WTC11 (cell line): ENCODE results near the gene TAOK3. TPM values are rescaled to one million over a fixed set of nuclear protein-coding genes. Genes with fewer than 3 reads are reported as not detected.

Source experiments
- ATAC-seq: fragments of 200-7000 bp; cut with Tn5 transposase; 2 replicates; pipeline ENCODE4 v1.10.0; 2021; ENCODE audit warnings: mild to moderate bottlenecking, moderate library complexity
- CTCF ChIA-PET: fragments of 300-600 bp; sonication (Branson Sonifier 250); formaldehyde crosslinking; loops from one replicate; lab custom pipeline; 2021; ENCODE audit warnings: antibody characterized with exemption; lab: Charles Lee
- POLR2A ChIA-PET: fragments of 350-600 bp; sonication (Branson Sonifier 250); formaldehyde crosslinking; loops from one replicate; lab custom pipeline; 2021; ENCODE audit warnings: antibody characterized with exemption; lab: Charles Lee
- DNase-seq: peaks from one replicate; pipeline ENCODE4 v3.0.0; 2021; ENCODE audit warnings: low spot score
- H3K27ac Mint-ChIP-seq: 2 replicates; pipeline ENCODE4 v1.8.0; 2021; ENCODE audit warnings: mixed read lengths
- H3K27me3 Mint-ChIP-seq: 2 replicates; pipeline ENCODE4 v1.8.0; 2021; ENCODE audit warnings: low read depth, mild to moderate bottlenecking, moderate library complexity, mixed read lengths
- H3K36me3 Mint-ChIP-seq: 2 replicates; pipeline ENCODE4 v1.8.0; 2021; ENCODE audit warnings: mixed read lengths
- H3K4me1 Mint-ChIP-seq: 2 replicates; pipeline ENCODE4 v1.8.0; 2022; ENCODE audit warnings: mixed read lengths
- H3K4me3 Mint-ChIP-seq: 2 replicates; pipeline ENCODE4 v1.8.0; 2021; ENCODE audit warnings: mild to moderate bottlenecking, moderate library complexity, mixed read lengths
- H3K9me3 Mint-ChIP-seq: 2 replicates; pipeline ENCODE4 v1.8.0; 2021; ENCODE audit warnings: mixed read lengths
- CBFB ChIP-seq: sonication (generic); formaldehyde crosslinking; IDR thresholded peaks from 2 replicates; pipeline ENCODE4 v1.8.1; 2022; ENCODE audit warnings: mild to moderate bottlenecking, low read depth, missing genetic modification reagents
- FOXP4 ChIP-seq: sonication (generic); formaldehyde crosslinking; IDR thresholded peaks from 2 replicates; pipeline ENCODE4 v1.8.0; 2022; ENCODE audit warnings: mild to moderate bottlenecking, missing genetic modification reagents
- NFATC4 ChIP-seq: fragments of 250-450 bp; sonication (Bioruptor Pico); IDR thresholded peaks from 2 replicates; pipeline ENCODE4 v1.9.0; 2021; ENCODE audit warnings: mild to moderate bottlenecking
- NFYB ChIP-seq: sonication (generic); formaldehyde crosslinking; conservative IDR thresholded peaks from 2 replicates; pipeline ENCODE4 v1.8.0; 2022; ENCODE audit warnings: low read depth, missing genetic modification reagents
- NR1H2 ChIP-seq: sonication (generic); formaldehyde crosslinking; IDR thresholded peaks from 2 replicates; pipeline ENCODE4 v1.9.0; 2021; ENCODE audit warnings: mild to moderate bottlenecking, moderate library complexity, missing genetic modification reagents
- NR2C2 ChIP-seq: sonication (generic); formaldehyde crosslinking; IDR thresholded peaks from 2 replicates; pipeline ENCODE4 v1.8.0; 2022; ENCODE audit warnings: mild to moderate bottlenecking, missing genetic modification reagents
- SOX15 ChIP-seq: fragments of 250-450 bp; sonication (Bioruptor Pico); IDR thresholded peaks from 2 replicates; pipeline ENCODE4 v1.9.0; 2021; ENCODE audit warnings: mild to moderate bottlenecking
- SP1 ChIP-seq: sonication (generic); formaldehyde crosslinking; conservative IDR thresholded peaks from 2 replicates; pipeline ENCODE4 v1.8.1; 2022; ENCODE audit warnings: missing genetic modification reagents
- ZMAT4 ChIP-seq: fragments of 250-450 bp; sonication (Bioruptor Pico); IDR thresholded peaks from 2 replicates; pipeline ENCODE4 v1.9.0; 2021; ENCODE audit warnings: mild to moderate bottlenecking
- ZNF317 ChIP-seq: sonication (generic); formaldehyde crosslinking; IDR thresholded peaks from 2 replicates; pipeline ENCODE4 v1.8.1; 2023; ENCODE audit warnings: low read depth, mild to moderate bottlenecking, moderate library complexity, missing genetic modification reagents, borderline replicate concordance
- ZNF423 ChIP-seq: fragments of 250-450 bp; sonication (Bioruptor Pico); IDR thresholded peaks from 2 replicates; pipeline ENCODE4 v2.1.2; 2022; ENCODE audit warnings: mild to moderate bottlenecking, moderate library complexity
- ZNF532 ChIP-seq: fragments of 250-450 bp; sonication (Bioruptor Pico); IDR thresholded peaks from 2 replicates; pipeline ENCODE4 v1.9.0; 2021; ENCODE audit warnings: mild to moderate bottlenecking, borderline replicate concordance
- total RNA-seq: library from RNA; stranded (reverse); gene quantifications from 3 replicates; pipeline ENCODE4 v1.2.3, GENCODE V29; 2021
- TF ChIP-seq, protein P1 (sequence below): sonication (generic); formaldehyde crosslinking; IDR thresholded peaks from 2 replicates; pipeline ENCODE4 v1.8.0; 2022; ENCODE audit warnings: mild to moderate bottlenecking, missing genetic modification reagents
- TF ChIP-seq, protein P2 (sequence below): fragments of 250-450 bp; sonication (Bioruptor Pico); conservative IDR thresholded peaks from 2 replicates; pipeline ENCODE4 v1.9.0; 2021; ENCODE audit warnings: mild to moderate bottlenecking
- TF ChIP-seq, protein P3 (sequence below): sonication (generic); formaldehyde crosslinking; conservative IDR thresholded peaks from 2 replicates; pipeline ENCODE4 v1.8.1; 2023; ENCODE audit warnings: mild to moderate bottlenecking, low read depth, missing genetic modification reagents, moderate library complexity
- TF ChIP-seq, protein P4 (sequence below): sonication (generic); formaldehyde crosslinking; conservative IDR thresholded peaks from 2 replicates; pipeline ENCODE4 v1.8.1; 2022; ENCODE audit warnings: mild to moderate bottlenecking, missing genetic modification reagents
- TF ChIP-seq, protein P5 (sequence below): sonication (generic); formaldehyde crosslinking; IDR thresholded peaks from 2 replicates; pipeline ENCODE4 v1.8.1; 2023; ENCODE audit warnings: mild to moderate bottlenecking, missing genetic modification reagents
- TF ChIP-seq, protein P6 (sequence below): fragments of 200-600 bp; IDR thresholded peaks from 2 replicates; pipeline ENCODE4 v1.8.0; 2022; ENCODE audit warnings: antibody characterized with exemption

Gene TAOK3
- total RNA-seq, 1 experiment from 2014 or later = 13.0 TPM

- Mint-ChIP-seq H3K27ac (no peak overlapping the region), H3K9me3 (no peaks in the 10 kb centered on the region), H3K36me3 (no peaks in the 10 kb centered on the region), H3K4me1 (peaks cover 8% of the 10 kb centered on the region), H3K4me3 (no peak overlapping the region), H3K27me3 (no peaks in the 10 kb centered on the region)
- POLR2A ChIA-PET = no interaction called here
- ATAC-seq (no peak), DNase-seq (no peak)
- CTCF ChIA-PET = interaction anchor here (1.2 kb wide), 1 partner anchor 63 kb away, joined by 3 read pairs; no protein-coding TSS in a partner anchor
- TF ChIP-seq NFYB (CRISPR knock-in tag) = no peak
- no peak for TF ChIP-seq ZNF532 (CRISPR knock-in tag)
- no peak for TF ChIP-seq NFATC4
- TF ChIP-seq ZNF317 (CRISPR knock-in tag) = no peak
- no peak for TF ChIP-seq ZMAT4 (CRISPR knock-in tag)
- no peak for TF ChIP-seq NR1H2
- TF ChIP-seq, protein P1, sequence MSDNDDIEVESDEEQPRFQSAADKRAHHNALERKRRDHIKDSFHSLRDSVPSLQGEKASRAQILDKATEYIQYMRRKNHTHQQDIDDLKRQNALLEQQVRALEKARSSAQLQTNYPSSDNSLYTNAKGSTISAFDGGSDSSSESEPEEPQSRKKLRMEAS (CRISPR knock-in tag) = no peak
- TF ChIP-seq, protein P2, sequence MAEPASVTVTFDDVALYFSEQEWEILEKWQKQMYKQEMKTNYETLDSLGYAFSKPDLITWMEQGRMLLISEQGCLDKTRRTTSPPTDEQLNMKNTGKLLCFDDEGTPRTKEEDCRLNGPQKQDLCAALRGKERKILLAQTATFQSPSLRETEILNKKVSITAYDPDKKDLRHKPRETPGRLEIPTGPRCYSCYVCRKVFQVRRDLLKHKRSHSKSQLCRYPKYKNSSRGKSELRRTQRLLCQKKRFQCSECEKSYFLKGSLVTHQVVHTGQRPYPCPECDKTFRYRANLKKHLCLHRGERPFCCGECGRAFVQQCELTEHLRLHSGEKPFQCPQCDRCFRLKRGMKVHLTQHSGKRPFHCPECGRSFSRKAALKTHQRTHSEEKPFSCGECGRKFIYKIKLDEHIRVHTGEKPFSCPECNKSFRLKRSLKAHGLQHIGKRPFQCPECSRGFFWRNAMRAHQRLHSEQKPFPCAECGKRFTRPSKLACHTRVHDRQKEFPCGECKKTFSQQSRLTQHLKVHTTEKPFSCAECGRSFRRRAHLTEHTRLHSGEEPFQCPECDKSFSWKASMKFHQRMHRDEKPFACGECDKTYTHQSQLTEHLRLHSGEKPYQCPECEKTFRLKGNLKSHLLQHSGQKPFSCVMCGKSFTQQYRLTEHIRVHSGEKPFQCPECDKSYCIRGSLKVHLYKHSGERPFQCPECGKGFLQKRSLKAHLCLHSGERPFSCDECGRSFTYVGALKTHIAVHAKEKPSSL (CRISPR knock-in tag) = no peak
- no peak for TF ChIP-seq SOX15 (CRISPR knock-in tag)
These were observed 60.1 kb downstream of the TAOK3 start for GRCh38 chr12:118312578-118312977.

DNA sequence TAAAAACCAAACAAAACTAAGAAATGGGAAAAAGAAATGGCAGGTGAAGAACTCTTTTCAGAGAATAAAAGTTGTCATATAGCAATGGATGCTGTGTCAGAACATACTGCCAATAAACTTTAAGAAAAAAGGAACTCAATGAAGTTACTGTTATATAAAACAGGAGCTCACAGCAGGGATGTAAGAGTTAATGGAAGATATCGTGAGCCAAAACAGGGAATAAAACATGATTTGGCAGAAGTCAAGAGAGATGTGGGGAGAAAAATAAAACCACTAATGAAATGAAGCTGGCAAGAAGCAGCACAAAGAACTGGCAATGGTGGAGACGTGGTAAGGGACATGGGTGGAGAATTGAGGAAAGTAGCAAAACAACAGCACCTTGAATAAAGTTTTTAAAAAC is 61.0 kb downstream of the TAOK3 start:
- POLR2A ChIA-PET = no interaction called here
- CTCF ChIA-PET = interaction anchor here (0.7 kb wide), 1 partner anchor 64 kb away, joined by 4 read pairs; the partner anchor contains the start of gene SUDS3
- H3K4me3 Mint-ChIP-seq = no peak overlapping the region
- TF ChIP-seq, protein P3, sequence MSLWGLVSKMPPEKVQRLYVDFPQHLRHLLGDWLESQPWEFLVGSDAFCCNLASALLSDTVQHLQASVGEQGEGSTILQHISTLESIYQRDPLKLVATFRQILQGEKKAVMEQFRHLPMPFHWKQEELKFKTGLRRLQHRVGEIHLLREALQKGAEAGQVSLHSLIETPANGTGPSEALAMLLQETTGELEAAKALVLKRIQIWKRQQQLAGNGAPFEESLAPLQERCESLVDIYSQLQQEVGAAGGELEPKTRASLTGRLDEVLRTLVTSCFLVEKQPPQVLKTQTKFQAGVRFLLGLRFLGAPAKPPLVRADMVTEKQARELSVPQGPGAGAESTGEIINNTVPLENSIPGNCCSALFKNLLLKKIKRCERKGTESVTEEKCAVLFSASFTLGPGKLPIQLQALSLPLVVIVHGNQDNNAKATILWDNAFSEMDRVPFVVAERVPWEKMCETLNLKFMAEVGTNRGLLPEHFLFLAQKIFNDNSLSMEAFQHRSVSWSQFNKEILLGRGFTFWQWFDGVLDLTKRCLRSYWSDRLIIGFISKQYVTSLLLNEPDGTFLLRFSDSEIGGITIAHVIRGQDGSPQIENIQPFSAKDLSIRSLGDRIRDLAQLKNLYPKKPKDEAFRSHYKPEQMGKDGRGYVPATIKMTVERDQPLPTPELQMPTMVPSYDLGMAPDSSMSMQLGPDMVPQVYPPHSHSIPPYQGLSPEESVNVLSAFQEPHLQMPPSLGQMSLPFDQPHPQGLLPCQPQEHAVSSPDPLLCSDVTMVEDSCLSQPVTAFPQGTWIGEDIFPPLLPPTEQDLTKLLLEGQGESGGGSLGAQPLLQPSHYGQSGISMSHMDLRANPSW (CRISPR knock-in tag) = no peak
- TF ChIP-seq SP1 (CRISPR knock-in tag) (no peak), FOXP4 (CRISPR knock-in tag) (no peak), CBFB (CRISPR knock-in tag) (no peak), ZNF423 (no peak), NR2C2 (CRISPR knock-in tag) (no peak)
- TF ChIP-seq, protein P4, sequence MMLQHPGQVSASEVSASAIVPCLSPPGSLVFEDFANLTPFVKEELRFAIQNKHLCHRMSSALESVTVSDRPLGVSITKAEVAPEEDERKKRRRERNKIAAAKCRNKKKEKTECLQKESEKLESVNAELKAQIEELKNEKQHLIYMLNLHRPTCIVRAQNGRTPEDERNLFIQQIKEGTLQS = no peak
- TF ChIP-seq, protein P5, sequence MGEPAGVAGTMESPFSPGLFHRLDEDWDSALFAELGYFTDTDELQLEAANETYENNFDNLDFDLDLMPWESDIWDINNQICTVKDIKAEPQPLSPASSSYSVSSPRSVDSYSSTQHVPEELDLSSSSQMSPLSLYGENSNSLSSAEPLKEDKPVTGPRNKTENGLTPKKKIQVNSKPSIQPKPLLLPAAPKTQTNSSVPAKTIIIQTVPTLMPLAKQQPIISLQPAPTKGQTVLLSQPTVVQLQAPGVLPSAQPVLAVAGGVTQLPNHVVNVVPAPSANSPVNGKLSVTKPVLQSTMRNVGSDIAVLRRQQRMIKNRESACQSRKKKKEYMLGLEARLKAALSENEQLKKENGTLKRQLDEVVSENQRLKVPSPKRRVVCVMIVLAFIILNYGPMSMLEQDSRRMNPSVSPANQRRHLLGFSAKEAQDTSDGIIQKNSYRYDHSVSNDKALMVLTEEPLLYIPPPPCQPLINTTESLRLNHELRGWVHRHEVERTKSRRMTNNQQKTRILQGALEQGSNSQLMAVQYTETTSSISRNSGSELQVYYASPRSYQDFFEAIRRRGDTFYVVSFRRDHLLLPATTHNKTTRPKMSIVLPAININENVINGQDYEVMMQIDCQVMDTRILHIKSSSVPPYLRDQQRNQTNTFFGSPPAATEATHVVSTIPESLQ = no peak
- TF ChIP-seq, protein P6, sequence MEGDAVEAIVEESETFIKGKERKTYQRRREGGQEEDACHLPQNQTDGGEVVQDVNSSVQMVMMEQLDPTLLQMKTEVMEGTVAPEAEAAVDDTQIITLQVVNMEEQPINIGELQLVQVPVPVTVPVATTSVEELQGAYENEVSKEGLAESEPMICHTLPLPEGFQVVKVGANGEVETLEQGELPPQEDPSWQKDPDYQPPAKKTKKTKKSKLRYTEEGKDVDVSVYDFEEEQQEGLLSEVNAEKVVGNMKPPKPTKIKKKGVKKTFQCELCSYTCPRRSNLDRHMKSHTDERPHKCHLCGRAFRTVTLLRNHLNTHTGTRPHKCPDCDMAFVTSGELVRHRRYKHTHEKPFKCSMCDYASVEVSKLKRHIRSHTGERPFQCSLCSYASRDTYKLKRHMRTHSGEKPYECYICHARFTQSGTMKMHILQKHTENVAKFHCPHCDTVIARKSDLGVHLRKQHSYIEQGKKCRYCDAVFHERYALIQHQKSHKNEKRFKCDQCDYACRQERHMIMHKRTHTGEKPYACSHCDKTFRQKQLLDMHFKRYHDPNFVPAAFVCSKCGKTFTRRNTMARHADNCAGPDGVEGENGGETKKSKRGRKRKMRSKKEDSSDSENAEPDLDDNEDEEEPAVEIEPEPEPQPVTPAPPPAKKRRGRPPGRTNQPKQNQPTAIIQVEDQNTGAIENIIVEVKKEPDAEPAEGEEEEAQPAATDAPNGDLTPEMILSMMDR = no peak

More for the DNA sequence above, 61.0 kb downstream of the TAOK3 start:
- peaks cover 11% of the 10 kb centered on the region for H3K4me1 Mint-ChIP-seq
- DNase-seq (no peak), ATAC-seq (no peak)
- no peaks in the 10 kb centered on the region for H3K27me3 Mint-ChIP-seq
- no peak overlapping the region for H3K27ac Mint-ChIP-seq
- H3K9me3 Mint-ChIP-seq = no peaks in the 10 kb centered on the region
- no peaks in the 10 kb centered on the region for H3K36me3 Mint-ChIP-seq
